Measurements from ENCODE around the gene SERPINA10.

Gene SERPINA10, protein sequence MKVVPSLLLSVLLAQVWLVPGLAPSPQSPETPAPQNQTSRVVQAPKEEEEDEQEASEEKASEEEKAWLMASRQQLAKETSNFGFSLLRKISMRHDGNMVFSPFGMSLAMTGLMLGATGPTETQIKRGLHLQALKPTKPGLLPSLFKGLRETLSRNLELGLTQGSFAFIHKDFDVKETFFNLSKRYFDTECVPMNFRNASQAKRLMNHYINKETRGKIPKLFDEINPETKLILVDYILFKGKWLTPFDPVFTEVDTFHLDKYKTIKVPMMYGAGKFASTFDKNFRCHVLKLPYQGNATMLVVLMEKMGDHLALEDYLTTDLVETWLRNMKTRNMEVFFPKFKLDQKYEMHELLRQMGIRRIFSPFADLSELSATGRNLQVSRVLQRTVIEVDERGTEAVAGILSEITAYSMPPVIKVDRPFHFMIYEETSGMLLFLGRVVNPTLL

DNA sequence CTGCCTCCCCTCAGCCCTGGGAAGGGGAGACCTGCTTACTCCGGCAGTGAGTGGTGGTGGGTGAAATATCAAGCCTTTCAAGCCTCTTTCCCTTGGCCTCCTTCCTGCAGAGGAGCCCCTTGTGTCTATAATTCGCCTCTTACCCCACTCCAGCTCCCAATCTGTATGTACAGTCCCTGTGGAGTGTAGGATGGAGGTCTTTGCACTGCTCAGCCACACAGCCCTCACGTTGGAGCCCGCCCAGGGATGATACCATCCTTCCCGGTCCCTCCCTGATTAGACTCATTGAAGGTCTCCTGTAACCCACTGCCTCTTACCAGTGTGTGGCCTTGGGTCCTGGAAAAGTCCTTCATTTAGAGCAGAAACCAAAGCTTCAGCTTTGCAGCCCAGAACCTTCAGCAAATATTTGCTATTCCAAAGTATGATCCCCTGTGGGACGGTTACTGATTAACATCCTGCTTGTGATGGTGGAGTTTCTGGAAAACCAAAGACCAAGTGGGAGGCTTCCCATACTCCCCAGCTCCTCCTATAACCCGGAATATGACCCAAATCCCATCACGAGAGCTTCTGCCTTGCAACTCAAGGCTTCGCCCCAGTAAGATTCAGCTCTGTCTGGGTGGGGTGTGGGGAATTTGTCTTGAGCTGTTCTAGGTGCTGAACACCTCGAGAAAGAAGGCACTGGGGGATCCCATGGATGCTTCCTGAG lies at the start of gene SERPINA10:
Gene SERPINA10, minus strand, starts transcription at position 397 of the 706 bp plus-strand sequence. CDS start 2,675 bp downstream, outside the sequence.
- no peak for DNase-seq

DNA sequence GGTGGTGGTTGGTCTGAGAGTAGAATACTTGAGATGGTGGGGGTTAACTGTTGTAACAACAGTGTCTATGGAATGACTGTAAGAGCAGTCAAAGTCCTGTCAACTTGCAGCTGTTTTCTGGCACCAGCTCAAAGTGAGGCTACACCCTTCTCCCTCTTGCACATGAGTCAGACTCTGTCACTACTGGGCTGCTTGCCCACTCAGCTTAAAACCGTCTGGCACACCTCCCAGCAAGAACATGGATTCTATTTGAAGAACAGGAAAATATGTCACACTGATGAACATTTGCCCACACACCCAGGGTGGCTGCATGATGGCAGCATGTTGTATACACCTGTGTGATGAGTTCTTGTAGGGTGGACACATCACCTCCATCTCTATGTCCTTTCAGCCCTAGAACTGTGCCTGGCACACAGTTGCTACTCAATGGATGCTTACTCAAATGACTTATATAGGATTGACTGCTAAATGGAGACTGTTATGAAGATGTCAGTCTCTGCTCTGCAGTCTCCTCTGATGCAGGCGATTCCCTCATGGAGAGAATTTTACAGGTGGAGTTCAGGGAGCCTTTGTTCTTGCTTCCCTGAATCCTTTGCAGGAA lies 49.4 kb upstream of the SERPINA10 start:
- no peak for DNase-seq

DNA sequence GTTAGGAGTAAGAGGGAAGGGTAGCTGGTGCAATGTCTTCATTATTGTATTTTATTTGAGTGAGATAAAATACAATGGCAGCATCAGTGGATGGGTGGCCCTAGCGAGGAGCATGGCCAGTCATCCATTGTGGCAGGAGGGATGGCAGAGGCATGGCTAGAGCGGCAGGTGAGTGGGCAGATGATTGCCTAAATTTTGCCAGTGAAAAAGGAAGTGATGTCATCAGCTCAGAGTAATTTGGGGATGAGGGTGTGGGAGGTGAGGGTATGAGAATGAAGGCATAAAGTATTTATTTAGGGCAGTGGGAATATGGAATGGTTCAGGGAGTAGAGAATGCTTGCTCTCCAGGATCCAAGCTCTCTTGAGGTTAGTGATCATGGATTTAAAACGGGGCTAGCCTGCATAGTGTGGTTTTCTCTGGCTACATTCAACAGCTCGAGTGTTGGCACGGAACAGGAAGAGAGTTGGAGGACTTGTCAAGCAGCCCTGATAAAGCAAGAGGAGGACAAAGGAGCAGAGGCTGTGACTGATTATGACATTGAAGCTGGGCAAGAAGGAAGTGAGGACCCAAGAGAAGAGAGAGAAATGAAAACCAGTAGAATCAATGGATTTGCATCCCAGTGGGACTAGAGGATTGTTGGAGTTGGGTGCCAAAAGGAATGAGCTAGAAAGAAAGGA lies 48.7 kb upstream of the SERPINA10 start:
- no peak for DNase-seq

DNA sequence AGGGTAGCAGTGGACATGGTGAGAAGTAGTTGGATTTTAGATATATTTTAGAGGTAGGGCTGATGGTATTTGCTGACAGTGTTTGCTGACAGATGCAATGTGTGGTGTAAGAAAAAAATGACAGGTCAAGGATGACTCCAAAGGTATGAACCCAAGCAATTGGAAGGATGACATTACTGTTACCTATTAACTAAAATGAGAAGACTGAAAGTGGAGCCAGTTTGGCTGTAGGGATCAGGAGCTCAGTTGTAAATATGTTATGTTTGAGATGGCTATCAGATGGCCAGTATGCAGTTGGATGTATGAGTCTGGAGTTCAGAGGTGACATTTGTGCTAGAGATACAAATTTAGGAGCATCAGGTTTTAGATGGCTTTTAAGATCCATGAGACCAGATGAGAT lies 47.5 kb upstream of the SERPINA10 start:
- no peak for DNase-seq

DNA sequence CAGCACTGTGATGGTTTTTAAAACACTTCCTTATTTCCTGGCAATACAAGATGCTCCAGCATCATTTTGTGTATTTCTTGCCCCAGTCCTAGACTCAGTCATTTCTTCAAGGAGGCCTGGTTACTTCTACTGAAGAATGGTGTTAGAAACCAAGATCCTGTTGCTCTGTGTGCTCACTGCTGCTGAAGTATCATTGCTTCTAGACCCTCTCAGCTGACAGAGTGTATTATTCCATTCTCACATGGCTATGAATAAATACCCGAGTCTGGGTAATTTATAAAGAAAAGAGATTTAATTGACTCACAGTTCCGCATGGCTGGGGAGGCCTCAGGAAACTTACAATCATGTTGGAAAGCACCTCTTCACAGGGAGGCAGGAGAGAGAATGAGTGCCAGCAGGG lies 45.0 kb upstream of the SERPINA10 start:
- no peak for DNase-seq

DNA sequence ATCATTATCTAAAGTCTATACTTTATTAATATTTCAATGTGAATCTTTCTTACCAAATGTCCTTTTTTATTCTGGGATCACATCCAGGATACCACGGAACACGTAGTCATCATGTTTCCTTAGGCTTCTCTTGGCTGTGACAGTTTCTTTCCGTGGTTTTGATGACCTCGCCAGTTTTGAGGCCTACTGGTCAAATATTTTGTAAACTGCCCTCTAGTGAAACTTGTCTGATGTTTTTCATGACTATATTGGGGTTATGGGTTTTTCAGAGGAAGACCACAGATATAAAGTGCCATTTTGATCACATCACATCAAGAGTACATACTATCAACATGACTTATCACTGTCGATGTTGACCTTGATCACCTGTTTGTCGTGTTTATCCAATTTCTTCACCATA lies 44.2 kb upstream of the SERPINA10 start:
- DNase-seq = no peak

DNA sequence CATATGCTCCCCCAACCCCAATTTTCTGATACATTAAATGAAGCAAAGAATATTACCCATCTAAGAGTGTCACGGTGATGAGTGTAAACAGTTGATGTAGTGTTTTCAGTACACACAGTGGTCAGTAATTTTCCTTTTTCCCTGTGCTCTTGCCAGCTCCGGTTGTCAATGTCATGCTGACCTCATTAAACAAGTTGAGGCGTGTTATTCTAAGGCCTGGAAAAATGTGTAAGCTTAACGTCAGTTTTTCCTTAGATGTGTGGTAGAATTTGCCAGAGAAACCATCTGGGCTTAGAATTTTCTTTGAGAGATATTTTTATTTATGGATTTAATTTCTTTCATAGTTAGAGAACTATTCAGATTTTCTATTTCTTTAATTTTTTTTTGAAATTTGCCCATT lies 41.8 kb upstream of the SERPINA10 start:
- DNase-seq = no peak

DNA sequence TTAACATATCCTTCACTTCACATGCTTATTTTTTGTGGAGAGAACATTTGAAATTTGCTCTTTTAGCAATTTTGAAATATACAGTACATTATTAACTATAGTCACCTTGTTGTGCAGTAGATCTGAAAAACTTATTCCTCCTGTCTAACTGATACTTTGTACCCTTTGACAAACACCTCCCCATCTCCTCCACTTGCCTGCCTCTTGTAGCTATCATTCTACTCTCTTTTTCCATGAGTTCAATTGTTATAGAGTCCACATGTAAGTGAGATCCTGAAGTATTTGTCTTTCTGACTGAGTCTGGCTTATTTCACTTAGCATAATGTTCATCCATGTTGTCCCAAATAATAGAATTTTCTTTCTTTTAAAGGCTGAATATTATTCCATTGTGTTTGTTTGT lies 39.5 kb upstream of the SERPINA10 start:
- DNase-seq = no peak

DNA sequence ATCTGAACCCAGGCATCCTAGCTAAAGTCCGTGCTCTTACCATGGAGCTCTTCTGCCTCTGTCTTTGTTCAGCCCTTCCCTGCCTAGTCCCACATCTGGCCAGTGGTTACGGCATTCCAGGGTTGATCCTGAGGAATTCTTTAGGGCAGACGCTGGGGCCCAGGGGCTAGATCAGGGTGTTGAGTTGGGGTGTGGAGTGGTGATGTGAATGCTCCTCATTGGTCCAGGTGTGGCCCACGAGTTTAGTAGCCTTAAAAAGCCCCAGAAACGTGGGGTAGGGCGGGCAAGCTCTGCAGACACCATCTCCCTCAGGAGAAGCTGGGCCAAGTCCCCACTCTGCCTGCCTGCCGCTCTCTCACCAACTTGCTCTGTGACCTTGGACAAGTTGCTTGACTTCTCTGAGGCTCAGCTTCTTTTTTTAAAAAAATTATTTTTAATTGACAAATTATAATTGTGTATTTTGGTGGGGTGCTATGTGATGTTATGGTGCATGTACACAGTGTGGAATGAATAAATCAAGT lies 39.1 kb upstream of the SERPINA10 start:
- no peak for DNase-seq

DNA sequence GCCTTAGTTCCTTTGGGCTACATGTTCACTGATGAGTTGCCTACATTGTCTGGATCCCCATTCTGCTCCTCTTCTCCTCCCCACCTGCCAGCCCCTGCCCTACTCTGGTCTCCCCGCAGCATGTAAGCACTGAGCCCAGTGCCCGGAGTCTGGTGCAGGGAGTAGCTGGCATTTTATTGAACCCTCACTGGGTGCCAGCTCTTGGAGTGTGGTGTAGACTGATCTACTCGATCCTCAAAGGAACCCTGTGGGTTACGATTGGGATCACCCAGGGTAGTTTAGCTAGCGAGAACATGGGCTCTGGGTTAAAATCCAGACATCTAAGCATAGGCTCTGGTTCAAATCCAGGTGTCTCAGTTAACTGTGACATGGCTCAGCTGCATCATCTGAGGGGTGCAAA lies 38.4 kb upstream of the SERPINA10 start:
- DNase-seq = no peak

DNA sequence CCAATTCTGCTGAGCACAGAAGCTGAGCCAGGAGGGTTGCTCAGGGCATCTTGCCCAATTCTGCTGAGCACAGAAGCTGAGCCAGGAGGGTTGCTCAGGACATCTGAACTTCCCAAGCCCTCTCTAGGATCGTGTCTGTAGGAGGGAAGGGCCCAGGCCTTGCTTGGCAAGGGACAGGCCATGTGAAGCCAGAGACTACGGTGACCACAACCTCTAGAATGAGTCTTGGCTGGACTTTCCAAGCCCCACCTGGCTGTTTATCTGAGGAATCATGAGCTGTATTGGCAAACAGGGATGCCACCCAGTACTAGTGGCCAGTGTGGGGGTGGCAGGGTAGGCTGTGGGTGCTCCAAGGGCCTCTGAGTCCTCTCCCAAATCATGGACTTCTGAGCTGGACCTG lies 37.8 kb upstream of the SERPINA10 start:
- DNase-seq = no peak

DNA sequence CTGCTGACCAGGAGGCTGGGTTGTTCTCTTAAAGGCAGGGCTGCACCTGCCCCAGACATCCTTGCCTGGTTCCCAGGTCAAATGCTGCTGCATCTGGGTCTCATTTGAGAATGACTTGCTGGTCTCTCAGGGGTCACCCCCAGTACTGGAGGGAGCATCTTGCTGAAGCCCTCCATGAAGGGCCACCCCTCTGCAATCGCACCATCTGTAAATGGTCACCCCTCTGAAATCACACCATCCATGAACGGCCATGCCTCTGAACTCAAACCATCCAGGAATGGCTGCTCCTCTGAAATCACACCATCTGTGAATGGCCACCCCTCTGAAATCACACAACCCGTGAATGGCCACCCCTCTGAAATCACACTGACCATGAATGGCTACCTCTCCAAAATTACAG lies 37.4 kb upstream of the SERPINA10 start:
- no peak for DNase-seq

DNA sequence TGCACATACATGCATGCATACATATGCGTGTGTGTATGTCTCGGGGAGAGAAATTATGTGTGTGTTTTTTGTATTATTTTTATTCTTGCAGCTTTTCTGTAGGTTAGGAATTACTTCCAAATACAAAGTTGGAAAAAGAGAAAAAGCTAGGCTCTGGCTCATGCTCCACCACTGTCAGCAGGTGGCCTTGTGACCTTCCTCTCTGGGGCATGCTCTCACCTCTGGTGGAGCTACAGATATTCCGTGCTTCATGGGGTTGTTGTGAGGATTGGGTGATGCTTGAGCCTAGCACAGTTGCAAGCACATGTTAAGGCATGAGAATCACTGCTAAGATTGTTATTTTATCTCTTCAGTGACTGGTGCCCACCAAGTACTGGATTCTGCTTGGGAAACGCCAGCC lies 36.8 kb upstream of the SERPINA10 start:
- no peak for DNase-seq

DNA sequence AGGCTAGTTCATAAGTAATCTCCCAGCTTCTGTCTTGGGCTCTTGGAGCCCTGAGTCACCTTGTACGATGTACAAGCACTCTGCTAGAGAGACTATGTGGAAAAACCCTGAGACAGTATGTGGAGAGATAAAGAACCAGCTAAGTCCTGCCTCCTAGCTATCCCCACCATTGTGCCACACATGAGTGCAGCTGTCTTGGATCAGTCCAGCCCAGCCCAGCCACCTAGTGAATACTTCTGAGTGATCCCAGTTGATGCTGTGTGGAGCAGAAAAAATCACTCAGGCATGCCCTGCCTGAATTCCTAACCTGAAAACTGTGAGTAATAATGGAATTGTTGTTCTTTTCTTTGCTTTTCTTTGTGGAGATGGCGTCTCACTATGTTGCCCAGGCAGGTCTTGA lies 35.1 kb upstream of the SERPINA10 start:
- no peak for DNase-seq

DNA sequence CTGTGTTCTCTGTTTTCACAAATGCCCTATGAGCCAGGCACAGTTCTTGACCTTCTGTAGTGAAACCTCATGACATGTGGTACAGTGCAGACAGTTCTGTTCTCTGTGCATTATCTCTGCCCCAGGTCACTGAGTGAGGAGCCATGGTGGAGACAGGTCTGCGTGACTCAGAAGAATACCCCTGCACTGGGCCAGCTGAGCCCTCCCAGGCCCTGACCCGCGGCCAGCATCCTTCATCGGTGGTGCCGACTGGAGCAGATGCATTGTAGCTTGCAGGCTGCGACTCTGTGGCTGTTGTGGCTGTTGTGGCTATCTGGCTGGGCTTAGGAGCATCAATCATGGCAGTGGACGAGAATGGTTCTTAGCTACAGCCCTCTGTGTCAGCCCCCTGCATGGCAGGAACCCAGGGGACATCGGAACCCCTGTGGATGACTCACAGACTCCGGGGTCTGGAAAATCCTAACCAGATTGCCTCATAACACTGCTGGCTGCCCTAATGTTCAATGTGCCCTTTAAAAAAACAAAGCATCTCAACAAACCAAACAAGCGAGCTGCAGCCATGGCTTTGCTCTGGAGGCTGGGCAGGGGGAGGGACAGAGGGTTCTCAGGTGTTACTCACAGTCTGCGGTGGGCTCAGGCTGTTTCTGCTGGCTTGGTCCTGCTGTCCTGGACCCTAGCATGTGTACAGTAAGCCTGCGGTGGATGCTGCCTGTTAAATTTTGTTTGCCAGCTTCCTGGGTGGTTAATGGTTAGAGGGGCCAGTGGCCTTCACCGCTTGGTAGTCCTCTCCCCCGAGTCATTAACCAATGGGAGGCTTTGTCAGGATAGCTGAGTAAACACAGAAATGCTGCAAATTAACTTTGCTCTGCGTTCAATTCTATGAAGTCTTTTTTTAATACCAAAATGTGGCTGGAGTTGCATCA lies 29.8 kb upstream of the SERPINA10 start, which contains the start of gene SERPINA6:
Gene SERPINA6, minus strand, starts transcription at position 689 of the 923 bp plus-strand sequence. CDS start 8,688 bp downstream, outside the sequence.
- no peak for DNase-seq

DNA sequence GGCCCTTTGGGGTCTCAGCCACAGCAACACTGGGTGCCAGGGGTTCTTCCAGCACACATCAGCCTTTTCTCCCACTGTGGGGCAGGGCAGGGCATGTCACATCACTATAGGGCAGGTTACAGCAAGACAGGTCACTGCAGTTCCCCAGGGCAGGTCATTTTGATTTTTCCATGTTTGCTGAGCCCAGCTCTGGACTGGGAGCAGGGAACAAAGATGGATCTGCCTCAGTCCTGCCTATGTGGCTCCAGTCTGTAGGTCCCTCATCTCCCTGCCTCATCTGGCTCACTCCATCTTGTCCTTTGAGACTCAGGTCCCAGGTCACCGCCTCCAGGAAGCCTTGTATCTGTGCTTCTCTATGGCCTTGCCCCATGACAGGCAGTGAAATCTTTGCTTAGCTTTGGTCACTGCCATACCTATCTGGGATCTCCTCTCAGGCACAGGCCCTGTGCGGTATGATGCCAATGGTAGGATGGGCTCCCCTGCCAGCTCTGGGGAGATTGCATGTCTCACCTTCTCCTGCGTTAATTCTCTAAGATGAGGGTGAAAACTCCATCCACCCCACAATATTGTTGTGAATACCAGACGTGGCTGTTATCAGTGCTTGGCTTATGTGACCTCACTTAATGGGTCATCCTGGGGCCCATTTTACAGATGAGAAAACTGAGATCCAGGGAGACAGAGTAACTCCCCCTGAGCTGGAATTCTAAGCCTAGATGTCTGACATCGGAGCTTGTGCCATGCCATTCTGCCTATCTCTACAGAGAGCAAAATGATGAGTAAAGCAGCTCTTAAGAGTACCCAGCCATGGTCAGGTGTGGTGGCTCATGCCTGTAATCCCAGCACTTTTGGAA lies 28.6 kb upstream of the SERPINA10 start:
- no peak for DNase-seq

DNA sequence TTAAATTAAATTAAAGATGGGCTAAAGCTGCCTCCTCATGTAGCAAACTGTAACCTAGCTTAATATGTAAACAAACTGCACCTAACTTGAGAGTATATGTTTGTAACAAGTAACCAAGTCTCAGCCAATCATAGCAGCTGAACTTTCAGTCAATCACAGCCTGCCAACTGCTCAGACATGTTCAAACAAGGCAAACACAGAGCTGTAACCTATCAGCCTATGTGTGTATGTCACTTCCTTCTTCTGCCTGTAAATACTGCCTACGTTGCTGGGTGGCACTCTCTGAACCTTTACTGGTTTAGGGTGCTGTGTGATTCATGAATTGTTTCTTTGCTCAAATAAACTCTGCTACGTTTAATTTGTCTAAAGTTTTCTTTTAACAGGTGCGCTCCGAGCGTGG lies 27.2 kb upstream of the SERPINA10 start:
- no peak for DNase-seq

DNA sequence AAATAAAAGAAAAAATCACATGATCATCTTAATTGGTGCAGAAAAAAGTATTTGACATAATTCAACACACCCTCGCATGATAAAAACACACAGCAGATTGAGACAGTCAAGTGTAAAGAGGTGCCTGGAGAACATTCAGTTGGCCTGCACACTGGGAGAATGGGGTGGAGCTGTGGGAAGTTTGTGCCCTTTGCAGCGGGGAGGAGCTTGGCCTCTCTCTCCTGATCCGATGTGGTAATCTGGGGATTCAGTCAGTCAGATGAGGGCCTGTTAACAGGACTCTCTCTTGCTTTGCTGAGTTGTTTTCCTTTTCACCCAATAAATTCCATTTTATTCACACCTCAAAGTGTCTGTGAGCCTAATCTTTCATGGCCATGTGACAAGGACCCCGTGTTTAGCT lies 24.2 kb upstream of the SERPINA10 start:
- no peak for DNase-seq

DNA sequence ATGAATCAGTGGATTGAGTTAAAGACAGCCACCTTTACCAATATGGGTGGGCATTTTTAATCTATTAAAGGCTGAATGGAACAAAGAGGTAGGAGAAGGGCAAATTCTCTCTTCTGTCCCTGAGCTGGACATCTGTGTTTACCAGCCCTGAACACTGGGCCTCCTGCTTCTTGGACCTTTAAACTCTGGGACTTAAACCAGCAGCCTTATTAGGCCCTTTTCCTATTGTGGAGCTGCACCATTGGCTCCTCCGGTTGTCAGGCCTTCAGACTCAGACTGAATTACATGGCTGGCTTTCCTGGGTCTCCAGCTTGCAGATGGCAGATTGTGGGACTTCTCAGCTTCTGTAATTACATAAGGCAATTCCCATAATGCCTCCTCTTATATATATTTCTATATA lies 23.6 kb upstream of the SERPINA10 start:
- DNase-seq = no peak

DNA sequence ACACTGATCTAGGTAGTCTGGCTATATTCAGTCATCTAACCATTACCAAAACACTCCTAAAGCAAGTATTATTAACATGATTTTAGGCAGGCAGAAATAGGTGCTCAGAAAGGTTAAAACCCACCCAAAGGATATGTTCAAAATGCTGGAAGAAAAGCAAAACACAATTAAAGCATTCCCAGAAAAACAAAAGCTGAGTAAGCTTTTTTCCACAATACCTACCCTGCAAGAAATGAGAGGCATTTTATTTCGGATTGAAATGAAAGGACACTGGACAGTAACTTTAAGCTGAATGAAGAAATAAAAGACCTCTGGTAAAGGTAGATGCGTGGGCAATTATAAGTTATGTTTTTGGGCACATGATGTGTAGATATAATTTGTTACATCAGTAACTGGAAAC lies 21.8 kb upstream of the SERPINA10 start:
- no peak for DNase-seq
